Middle frontal gyrus (tissue), 1 donor: ENCODE results near the gene WNT4.

Source experiments
- DNase-seq: peaks from one replicate; pipeline ENCODE4 v3.0.0-alpha.2; 2015; ENCODE audit warnings: low spot score; ENCODE audit errors: extremely low spot score

The WNT4 gene

DNA sequence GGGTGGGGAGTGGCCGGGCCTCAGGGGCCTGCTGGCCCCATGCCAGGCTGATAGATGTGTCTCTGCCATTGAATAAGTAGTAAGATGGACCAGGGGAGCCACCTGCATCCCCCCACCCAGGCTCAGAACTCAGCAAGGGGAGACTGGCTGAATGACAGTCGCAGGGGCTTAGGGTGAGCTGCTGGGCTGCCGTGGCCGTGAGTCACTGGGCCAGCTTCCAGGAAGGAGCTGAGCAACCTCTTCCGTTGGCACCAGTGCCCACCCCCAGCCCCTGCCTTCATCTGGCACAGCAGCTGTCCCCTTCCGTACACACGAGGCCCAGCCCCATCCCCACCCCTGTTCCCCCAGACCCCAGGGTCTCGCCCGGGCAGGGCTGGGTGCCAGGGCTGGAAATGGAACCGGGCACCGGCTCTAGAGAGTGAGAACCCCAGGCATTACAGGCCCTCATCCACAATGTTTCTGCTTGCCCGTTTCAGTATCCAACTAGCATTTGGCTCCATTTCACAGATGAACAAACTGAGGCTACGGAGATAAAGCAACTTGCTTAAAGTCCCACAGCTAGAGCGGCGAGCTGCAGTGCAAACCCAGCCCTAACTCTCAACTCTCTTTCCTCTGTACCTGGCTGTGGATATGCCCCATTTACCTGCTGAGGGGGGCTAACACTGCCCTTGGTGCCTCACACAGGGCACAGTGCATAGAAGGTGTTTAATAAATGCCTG is 10.2 kb downstream of the WNT4 start:
- DNase-seq = no peak

GRCh38 chr1:22131875-22132486 is 10.9 kb downstream of the WNT4 start:
- no peak for DNase-seq

DNA sequence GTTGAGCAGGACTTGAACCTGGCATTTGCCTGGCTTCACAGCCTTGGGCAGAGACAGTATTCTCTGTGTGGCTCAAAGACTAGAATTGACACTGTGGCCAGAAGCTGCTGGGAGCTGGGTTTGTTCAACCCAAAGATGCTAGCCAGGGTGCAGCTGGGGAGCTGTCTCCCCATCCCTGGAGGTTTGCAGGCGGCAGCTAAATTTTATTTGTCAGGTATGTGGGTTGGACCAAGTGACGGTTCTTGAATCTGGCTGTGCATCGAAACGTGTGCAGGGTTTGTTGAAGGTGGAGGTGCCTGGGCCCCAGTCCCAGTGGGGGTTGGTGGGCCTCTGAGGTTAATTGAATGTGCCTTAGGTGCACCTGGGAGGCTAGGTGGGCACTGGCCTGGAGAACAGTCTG is 11.8 kb downstream of the WNT4 start:
- DNase-seq = no peak

- DNase-seq = no peak
Observed at GRCh38 chr1:22129501-22130117, 13.3 kb downstream of the WNT4 start.

DNA sequence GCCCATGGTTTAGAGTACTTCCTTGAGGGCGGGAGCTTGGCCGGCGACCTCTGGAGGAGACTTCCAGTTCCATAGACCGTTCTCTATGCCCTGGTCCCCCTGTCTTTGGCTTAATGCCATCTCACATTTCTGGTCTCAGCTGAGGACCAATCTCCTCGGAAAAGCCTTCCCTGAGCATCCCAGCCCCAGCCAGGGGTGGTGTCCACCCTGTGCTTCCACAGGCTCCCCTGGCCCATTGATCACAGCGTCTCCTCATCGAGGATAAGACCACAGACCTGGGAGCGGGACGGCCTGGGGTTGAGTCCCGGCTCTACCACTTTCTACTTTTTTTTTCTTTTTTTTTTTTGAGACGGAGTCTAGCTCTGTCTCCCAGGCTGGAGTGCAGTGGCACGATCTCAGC is 14.5 kb downstream of the WNT4 start:
- DNase-seq = no peak

GRCh38 chr1:22127731-22128130 is 15.2 kb downstream of the WNT4 start:
- DNase-seq = no peak

GRCh38 chr1:22127248-22127647 is 15.6 kb downstream of the WNT4 start:
- no peak for DNase-seq

- no peak for DNase-seq
Observed at GRCh38 chr1:22126531-22126930, 16.4 kb downstream of the WNT4 start.

GRCh38 chr1:22124592-22125229 is 18.2 kb downstream of the WNT4 start:
- no peak for DNase-seq

DNA sequence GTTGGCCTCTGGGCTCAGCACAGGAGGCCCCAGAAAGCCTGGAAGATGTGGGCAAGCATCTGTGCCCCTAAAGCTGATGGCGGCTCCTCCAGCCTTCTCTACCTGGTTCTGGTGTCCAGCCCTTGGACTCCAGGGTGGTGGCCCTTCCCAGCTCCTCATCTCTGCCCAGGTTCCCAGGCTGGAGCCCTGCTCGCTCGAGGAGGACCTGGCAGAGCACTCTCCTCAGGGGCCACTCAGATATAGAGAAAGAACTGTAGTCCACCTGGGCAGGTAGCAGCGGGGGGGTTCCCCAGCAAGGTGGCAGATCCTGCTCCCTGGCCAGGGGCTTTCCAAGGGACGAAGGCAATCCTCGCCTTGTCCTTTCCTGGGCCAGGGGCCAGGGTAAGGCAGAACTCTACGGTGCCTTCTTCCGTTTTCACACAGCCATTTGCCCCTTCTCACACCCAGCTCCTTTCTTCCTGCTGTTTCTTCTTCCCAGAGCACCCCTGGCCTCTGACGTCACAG is 18.9 kb downstream of the WNT4 start:
- DNase-seq = no peak

GRCh38 chr1:22123071-22123390 is 19.9 kb downstream of the WNT4 start:
- no peak for DNase-seq

- no peak for DNase-seq
Observed at GRCh38 chr1:22122273-22123070, 20.4 kb downstream of the WNT4 start.

DNA sequence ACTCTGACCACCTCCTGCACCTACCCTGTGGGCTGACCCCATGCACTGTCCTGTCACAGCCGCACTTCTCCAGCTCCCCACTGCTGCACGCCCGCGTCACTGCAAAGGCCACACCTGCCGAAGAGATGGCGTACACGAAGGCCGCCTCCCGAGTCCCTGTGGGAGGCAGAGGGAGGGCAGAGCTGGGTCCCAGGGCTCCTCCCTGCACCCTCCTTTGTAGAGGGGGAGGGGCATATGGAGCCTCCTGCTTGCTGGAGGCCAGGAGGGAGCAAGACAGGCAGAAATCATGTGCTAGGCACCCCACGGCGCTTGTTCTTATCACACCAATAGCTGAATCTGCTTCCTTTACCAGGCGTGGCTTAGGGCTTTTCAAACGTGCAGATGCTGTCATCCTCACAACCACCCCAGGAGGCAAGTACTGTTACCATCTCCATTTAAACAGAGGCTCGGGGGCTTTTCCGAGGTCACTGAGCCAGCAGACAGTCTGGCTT is 21.4 kb downstream of the WNT4 start:
- DNase-seq = no peak

DNA sequence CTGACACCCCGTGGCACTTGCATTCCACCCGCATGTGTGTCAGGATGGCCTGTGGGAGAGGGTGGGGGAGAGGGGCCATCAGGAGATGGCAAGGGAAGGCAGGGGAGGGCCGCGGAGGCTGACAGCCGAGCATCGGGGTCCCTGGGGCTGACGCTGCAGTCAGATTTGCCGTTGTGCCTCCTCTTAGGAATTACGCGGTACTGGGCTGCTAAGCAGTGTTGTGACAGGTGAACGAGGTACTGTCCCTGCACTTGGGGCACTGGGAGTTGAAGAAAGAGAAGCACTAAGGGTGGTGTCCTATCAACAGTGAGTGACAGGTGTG is 22.5 kb downstream of the WNT4 start:
- no peak for DNase-seq

DNA sequence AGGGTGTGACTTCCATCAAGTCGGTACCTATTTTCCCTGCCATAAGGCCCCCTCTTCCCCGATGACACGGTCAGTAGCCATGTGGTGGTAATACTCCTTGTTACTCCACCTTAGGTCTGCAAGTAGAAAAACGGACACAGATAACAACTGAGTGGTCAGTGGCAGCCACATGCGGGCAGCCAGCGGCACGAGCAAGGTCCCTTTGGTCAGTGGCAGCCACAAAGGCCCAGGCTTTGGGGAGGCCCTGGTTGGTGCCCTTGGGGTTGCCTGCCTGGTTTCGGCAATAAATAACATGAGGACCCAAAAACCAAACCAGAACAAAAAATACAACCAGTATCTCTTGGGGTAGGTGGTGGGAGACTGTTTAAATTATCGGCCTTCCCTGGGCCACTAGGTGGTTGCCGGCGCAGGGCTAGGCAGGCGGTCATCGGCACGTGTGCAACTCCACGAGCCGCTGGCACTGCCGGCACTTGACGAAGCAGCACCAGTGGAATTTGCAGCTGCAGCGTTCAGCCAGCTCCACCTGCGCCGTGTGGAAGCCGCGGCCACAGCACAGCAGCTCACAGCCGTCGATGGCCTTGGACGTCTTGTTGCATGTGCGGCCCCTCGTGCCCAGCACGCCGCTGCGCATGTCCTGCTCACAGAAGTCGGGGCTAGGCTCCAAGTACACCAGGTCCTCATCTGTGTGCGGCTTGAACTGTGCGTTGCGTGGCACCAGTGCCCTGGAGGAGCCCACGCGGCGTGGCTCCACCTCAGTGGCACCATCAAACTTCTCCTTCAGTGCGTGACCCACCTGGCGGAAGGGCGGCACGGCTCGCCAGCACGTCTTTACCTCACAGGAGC is 23.1 kb downstream of the WNT4 start:
- no peak for DNase-seq

DNA sequence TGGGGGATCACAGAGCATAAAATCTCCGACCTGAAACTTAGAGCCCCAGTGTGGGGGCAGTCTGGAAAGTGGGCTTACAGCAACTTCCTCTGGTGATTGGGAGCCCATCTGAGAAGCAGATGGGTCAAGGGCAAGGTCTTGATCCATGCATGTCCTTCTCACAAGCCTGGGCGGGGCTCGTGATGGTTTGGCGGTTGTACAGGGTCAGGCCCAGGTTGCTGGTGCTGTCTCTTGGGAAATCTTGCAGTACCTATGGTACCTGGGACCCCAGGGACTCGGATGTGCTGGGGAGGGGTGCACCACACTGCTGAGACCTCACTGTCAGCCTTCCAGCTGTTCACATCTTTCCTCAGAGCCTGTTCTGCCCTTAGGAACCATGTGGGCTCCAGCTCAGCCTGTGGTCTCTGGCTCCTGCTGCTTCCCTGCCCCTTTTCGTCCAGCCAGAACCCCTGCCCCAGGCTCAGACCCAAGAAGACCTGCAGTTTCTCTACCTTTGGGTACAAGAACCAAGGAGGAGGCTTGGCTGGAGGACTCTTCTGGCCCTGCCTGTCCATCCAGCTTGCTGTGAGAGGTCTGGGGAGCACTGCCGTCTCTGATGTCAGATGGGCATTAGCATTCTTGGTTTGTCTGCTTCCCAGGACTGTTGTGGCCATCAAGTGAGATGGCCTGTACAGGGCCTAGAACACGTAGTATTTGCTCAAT is 24.5 kb downstream of the WNT4 start:
- no peak for DNase-seq

DNA sequence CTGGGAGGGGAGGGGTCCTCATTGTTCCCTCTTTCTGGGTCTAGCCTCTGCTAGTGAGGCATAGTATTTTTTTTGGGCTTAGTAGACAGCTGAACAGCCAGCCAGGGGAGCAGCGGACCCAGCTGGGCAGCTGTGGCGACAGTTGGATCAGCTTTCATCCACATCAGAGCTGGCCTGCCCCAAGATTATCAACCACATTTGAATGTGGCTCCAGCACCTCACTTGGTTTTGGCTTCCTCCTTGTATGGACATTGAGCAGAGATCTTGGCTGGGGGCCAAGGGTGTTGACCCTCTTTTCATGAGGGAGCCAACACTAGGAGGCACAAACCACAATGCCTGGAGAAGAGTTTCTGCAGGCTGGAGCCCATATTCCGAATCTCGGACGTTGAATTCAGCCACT is 25.0 kb downstream of the WNT4 start:
- DNase-seq = no peak

DNA sequence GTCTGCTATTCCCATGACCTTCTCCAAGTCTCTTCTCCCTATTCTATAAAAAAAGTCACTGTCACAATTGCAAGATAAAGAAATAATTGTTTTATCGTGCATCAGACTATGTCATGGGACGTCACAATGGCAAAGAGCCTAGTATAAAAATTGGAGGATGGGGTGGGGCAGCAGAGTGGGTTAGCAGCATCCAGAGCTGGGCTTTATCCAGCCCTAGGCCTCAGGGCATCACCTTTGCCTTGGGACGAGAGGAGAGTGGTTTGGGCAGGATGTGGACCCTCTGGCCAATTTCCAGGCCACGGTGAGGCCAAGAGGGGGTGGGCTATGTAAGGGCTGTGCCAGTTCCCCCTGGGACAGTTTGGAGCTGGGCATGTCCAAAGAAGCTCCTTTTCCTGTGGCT is 25.7 kb downstream of the WNT4 start:
- DNase-seq = no peak

- DNase-seq = no peak
Observed at GRCh38 chr1:22115286-22115685, 27.6 kb downstream of the WNT4 start.
